GM21723 (cell line): ENCODE data around the gene ANXA7.
"Not testable (repeated sequence)": the region's sequence is repeated elsewhere in the genome, so short reads cannot be mapped to it uniquely, and the experiment has no call there.

ENCODE experiments used
- ATAC-seq: cut with Tn5 transposase; IDR thresholded peaks from one replicate; pipeline ENCODE4 v1.9.1; 2021; ENCODE audit warnings: mild to moderate bottlenecking, moderate library complexity; ENCODE audit not compliant: unreplicated experiment

The ANXA7 gene

GRCh38 chr10:73344269-73344668 is 69.6 kb downstream of the ANXA7 start:
- no peak for ATAC-seq

GRCh38 chr10:73340121-73340520 is 73.7 kb downstream of the ANXA7 start:
- ATAC-seq: no peak

GRCh38 chr10:73339436-73339835 is 74.4 kb downstream of the ANXA7 start:
- no peak for ATAC-seq

GRCh38 chr10:73338801-73339368 is 75.0 kb downstream of the ANXA7 start:
- no peak for ATAC-seq

DNA sequence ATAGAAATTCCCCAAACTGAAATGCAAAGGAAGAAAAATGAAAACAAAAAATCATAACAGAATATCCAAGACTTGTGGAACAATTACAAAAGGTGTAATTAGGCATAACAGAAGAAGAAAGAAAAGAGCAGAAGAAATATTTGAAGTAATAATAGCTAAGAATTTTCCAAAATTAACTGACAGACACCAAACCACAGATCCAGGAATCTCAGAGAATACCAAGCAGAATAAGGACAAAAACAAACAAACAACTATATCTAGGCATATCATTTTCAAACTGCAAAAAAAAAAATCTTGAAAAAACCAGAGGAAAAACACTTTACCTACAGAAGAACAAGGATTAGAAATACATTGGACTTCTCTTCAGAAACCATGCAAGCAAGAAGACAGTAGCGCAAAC is 80.7 kb downstream of the ANXA7 start:
- ATAC-seq: no peak

DNA sequence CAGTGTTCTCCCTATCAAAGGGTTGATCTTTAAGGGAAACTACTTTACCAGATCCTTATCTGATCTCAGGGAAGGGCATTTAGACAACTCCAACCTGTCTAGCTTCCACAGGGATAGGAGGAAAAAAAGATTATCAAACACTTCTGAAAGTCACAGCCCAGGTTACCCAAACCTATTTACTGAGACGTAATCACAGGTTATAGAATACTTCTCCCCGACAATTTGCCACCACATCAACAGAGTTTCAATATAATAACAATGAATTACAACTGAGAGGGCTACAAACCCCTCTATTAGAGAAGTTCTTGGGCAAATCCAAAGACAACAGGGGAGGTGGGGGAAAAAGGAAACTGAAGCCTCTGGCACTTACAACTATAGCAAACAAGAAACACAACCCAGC is 81.5 kb downstream of the ANXA7 start:
- no peak for ATAC-seq

DNA sequence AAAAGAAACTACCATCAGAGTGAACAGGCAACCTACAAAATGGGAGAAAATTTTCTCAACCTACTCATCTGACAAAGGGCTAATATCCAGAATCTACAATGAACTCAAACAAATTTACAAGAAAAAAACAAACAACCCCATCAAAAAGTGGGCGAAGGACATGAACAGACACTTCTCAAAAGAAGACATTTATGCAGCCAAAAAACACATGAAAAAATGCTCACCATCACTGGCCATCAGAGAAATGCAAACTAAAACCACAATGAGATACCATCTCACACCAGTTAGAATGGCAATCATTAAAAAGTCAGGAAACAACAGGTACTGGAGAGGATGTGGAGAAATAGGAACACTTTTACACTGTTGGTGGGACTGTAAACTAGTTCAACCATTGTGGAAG is 85.3 kb downstream of the ANXA7 start:
- ATAC-seq: not testable (repeated sequence)

- ATAC-seq: not testable (repeated sequence)
Observed at GRCh38 chr10:73325290-73325689, 88.6 kb downstream of the ANXA7 start.
